AG10803 (cell line): ENCODE results near the gene INPP5B.
"Not testable (repeated sequence)": the region's sequence is repeated elsewhere in the genome, so short reads cannot be mapped to it uniquely, and the experiment has no call there.

Experiments
- DNase-seq: peaks from one replicate; pipeline ENCODE4 v3.0.0; 2010; ENCODE audit warnings: low read depth
- H3K4me3 ChIP-seq: 2 replicates; pipeline ENCODE4 v1.5.1; 2011; ENCODE audit warnings: mild to moderate bottlenecking, low read length, control low read depth
- TF ChIP-seq, protein P1 (sequence below): conservative IDR thresholded peaks from 2 replicates; pipeline ENCODE4 v1.5.1; 2011; ENCODE audit warnings: mild to moderate bottlenecking, low read length, control low read depth, inconsistent platforms

The INPP5B gene

GRCh38 chr1:37978541-37978940 lies 31.7 kb upstream of the INPP5B start:
- TF ChIP-seq, protein P1, sequence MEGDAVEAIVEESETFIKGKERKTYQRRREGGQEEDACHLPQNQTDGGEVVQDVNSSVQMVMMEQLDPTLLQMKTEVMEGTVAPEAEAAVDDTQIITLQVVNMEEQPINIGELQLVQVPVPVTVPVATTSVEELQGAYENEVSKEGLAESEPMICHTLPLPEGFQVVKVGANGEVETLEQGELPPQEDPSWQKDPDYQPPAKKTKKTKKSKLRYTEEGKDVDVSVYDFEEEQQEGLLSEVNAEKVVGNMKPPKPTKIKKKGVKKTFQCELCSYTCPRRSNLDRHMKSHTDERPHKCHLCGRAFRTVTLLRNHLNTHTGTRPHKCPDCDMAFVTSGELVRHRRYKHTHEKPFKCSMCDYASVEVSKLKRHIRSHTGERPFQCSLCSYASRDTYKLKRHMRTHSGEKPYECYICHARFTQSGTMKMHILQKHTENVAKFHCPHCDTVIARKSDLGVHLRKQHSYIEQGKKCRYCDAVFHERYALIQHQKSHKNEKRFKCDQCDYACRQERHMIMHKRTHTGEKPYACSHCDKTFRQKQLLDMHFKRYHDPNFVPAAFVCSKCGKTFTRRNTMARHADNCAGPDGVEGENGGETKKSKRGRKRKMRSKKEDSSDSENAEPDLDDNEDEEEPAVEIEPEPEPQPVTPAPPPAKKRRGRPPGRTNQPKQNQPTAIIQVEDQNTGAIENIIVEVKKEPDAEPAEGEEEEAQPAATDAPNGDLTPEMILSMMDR, result no peak
- DNase-seq, result no peak
- no peak overlapping the region for H3K4me3 ChIP-seq

DNA sequence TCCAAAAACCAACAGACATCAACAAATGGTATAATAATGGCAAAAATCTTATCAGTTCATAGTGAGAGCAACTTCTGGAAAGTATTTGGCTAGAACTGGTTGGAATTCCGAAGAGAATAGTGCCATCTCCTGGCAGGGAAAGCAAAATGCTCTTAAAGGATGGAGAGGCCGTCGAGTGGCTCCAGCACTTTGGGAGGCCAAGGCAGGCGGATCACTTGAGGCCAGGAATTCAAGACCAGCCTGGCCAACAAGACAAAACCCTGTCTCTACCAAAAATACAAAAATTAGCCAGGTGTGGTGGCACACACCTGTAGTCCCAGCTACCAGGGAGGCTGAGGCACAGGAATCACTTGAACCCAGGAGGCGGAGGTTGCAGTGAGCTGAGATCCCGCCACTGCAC lies 28.2 kb upstream of the INPP5B start:
- DNase-seq, result peak; percentile 73
- TF ChIP-seq, protein P1, result peak; percentile 70
- H3K4me3 ChIP-seq, result not testable (repeated sequence)

- no peak for DNase-seq
- H3K4me3 ChIP-seq, result no peak overlapping the region
- TF ChIP-seq, protein P1, result no peak
Observed at GRCh38 chr1:37974567-37974966, 27.7 kb upstream of the INPP5B start.

DNA sequence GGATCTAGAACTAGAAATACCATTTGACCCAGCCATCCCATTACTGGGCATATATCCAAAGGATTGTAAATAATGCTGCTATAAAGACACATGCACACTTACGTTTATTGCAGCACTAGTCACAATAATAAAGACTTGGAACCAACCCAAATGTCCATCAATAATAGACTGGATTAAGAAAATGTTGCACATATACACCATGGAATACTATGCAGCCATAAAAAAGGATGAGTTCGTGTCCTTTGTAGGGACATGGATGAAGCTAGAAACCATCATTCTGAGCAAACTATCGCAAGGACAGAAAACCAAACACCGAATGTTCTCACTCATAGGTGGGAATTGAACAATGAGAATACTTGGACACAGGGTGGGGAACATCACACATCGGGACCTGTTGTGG lies 26.8 kb upstream of the INPP5B start:
- not testable (repeated sequence) for H3K4me3 ChIP-seq, DNase-seq

- DNase-seq, result no peak
- no peak overlapping the region for H3K4me3 ChIP-seq
- TF ChIP-seq, protein P1, result no peak
Observed at GRCh38 chr1:37965301-37965700, 18.4 kb upstream of the INPP5B start.

- not testable (repeated sequence) for H3K4me3 ChIP-seq, DNase-seq
Observed at GRCh38 chr1:37964106-37964505, 17.3 kb upstream of the INPP5B start.

DNA sequence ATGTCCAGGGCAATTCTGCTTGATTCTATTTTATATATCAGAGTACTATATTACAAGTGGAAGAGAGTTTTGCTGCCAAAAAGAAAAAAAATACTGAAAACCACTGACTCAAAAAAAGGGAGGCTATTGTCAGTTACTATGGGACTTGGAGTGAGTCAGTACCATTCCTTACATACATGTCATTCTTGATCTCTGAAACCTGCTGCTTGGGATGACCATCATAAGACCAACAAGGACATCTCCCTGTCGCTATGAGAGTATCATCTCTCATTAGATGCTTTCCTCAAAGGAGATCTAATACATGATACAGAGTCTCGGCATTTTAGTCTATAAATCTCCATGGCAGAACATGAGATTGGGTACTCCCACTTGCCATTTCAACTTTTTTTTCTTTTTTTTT lies 11.8 kb upstream of the INPP5B start:
- TF ChIP-seq, protein P1, result no peak
- DNase-seq, result peak; percentile 97
- H3K4me3 ChIP-seq, result no peak overlapping the region

DNA sequence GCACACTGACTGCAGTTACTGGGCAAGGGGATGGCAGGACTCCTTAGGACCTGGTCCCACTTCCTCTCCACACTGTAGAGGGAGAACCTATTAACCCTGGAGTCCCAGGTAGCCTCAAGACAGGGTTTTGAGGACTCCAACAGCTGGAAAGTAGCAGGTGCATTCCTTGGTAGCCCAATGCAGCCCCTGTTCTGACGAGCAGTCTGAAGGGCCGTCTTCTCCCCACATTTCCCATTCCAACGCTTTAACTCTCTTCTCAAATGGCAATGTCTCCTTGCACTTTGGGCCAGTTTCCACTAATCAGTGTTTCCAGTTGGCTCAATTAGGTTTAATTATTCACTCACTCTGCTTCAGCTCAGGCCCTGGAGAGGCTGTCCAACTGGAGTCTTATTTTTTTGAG lies 8.8 kb upstream of the INPP5B start:
- no peak for DNase-seq
- no peak overlapping the region for H3K4me3 ChIP-seq
- TF ChIP-seq, protein P1, result no peak
